BLaER1 treated with 17β-estradiol and CSF1 and Interleukin-3, amounts not matched to agents 10 nM and 100 nM (cell line): Measurements from ENCODE around the gene GMEB1.
A peak's percentile ranks its signal among the peaks of the same experiment; 100 is the strongest.
"Not testable (repeated sequence)": the region's sequence is repeated elsewhere in the genome, so short reads cannot be mapped to it uniquely, and the experiment has no call there.

Experiments
- H3K27ac ChIP-seq, 11 experiments: shearing (Covaris generic); formaldehyde crosslinking; 2 replicates each; pipeline ENCODE4 v1.8.1; 2022
- H3K27me3 ChIP-seq, 11 experiments: shearing (Covaris generic); formaldehyde crosslinking; 2 replicates each; pipeline ENCODE4 v1.8.1; 2022
- H3K36me3 ChIP-seq, 11 experiments: shearing (Covaris generic); formaldehyde crosslinking; 2 replicates each; pipeline ENCODE4 v1.8.1; 2022
- H3K4me1 ChIP-seq, 10 experiments: shearing (Covaris generic); formaldehyde crosslinking; 2 replicates each; pipeline ENCODE4 v1.8.1; 2022
- H3K4me2 ChIP-seq, 11 experiments: shearing (Covaris generic); formaldehyde crosslinking; 2 replicates each; pipeline ENCODE4 v1.8.1; 2022
- H3K4me3 ChIP-seq, 10 experiments: shearing (Covaris generic); formaldehyde crosslinking; 2 replicates each; pipeline ENCODE4 v1.8.1; 2022
- H3K9ac ChIP-seq, 11 experiments: shearing (Covaris generic); formaldehyde crosslinking; 2 replicates each; pipeline ENCODE4 v1.8.1; 2022
- H3K9me3 ChIP-seq, 11 experiments: shearing (Covaris generic); formaldehyde crosslinking; replicated peaks in 1 of 11; 2 replicates each; pipeline ENCODE4 v1.8.1; 2022
- H4K20me1 ChIP-seq, 11 experiments: shearing (Covaris generic); formaldehyde crosslinking; 2 replicates each; pipeline ENCODE4 v1.8.1; 2022
- Cebpa-rat ChIP-seq, 11 experiments: shearing (Covaris generic); IDR thresholded peaks; 2 replicates each; pipeline ENCODE4 v1.8.1; 2022

Gene GMEB1

DNA sequence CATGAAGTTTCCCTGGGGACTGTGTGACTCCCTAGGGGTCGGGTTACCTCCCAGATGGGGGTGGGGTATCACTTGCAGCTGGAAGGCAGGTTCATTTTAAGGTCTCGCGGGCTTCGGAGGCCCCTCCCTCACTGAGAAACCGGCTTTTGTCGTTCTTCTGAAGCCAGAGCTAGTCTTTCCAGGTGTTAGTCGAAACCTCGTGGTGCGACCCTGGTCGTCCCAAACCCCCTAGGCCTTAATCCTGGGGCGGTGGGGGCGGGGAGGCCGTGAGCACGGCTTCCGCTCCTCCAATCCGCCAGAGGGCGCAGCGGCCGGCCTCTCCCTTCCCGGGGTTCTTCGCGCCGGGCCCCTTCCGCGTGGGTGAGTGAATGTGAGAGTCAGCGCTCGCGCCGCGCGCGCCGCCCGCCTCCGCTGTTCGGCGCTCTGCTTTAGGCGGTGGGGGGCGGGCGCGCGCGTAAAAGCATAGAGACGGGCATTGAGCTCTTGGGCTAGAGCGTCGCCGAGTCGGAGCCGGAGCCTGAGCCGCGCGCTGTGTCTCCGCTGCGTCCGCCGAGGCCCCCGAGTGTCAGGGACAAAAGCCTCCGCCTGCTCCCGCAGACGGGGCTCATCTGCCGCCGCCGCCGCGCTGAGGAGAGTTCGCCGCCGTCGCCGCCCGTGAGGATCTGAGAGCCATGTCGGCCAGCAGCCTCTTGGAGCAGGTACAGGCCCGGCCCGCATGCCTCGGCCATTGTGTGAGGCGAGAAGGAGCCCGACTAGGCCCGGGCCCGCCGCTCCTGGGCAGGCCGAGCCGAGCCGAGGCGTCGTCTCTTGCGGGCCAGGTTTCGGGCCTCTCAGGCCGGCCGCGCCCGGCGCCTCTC, 68.1 kb downstream of the GMEB1 start, which contains the start of gene YTHDF2:
Gene YTHDF2 (plus strand): TSS at position 491 of the 857 bp plus-strand sequence. CDS start 181 bp downstream, at position 672.
- TF ChIP-seq Cebpa-rat (IDR thresholded peaks at IDR 0.05): no peak
- Histone ChIP-seq H3K4me1 (peaks cover 29 to 45% (median 40%) of the 10 kb centered on the region in 10 experiments), H3K9me3 (peaks cover 0 to 7% (median 0%) of the 10 kb centered on the region in 11 experiments; a peak in 4 of 22 replicates), H3K27me3 (no peaks in the 10 kb centered on the region), H4K20me1 (peaks cover 40 to 46% (median 41%) of the 10 kb centered on the region in 11 experiments), H3K9ac (peak within 1 kb of the TSS; percentile 97 to 100 (median 99)), H3K36me3 (peaks cover 35 to 40% (median 37%) of the 10 kb centered on the region in 11 experiments), H3K4me3 (peak within 1 kb of the TSS; percentile 76 to 100 (median 95)), H3K27ac (peak within 1 kb of the TSS; percentile 96 to 100 (median 99)), H3K4me2 (peak within 1 kb of the TSS; percentile 82 to 96 (median 90))

DNA sequence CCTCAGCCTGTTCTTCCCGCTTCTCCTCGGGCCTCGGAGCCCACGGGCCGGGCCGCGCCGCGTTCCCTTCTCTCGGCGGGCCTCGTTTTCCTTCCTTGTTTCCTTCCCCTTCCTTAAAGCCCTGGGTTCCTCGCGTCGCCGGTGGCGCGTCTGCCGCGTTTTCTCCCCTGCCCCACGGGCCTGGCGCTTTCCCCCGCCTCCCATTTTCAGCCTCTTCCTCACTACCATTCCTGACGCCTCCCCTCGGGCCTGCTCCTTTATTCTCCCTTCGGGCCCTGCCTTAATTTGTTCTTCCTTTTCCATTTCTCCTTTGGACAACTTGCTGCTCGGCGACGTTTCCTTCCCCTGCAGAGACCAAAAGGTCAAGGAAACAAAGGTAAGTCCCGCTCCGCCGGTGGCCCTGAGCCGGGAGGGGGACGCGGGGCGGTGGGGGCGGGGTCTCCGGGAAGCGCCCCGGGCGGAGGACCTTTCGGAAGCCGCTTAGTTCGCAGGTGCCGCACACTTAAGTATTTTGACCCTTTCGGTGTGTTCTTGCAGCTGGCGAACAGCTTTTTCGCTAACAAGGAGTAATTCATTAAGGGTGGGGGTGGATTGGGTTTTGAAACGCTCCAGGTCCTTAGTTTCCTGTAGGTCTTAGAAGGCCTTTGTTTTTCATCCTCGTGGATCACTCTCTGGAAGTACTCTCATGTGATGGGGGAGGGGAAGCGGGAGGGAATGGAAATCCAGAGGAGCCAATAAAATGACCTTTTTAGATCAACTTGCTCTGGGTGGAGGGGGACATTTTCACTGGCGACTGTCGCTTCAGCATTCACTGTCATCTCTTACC, 68.9 kb downstream of the GMEB1 start:
- H3K27ac ChIP-seq: peak overlapping the region; percentile 96 to 100 (median 99)
- peaks cover 43 to 48% (median 45%) of the 10 kb centered on the region in 11 experiments for H3K36me3 ChIP-seq
- H3K4me1 ChIP-seq: peaks cover 29 to 51% (median 41%) of the 10 kb centered on the region in 10 experiments
- peak overlapping the region; percentile 82 to 96 (median 90) for H3K4me2 ChIP-seq
- peaks cover 48 to 55% (median 49%) of the 10 kb centered on the region in 11 experiments for H4K20me1 ChIP-seq
- no peak for TF ChIP-seq Cebpa-rat (IDR thresholded peaks at IDR 0.05)
- H3K9me3 ChIP-seq: peaks cover 0 to 7% (median 0%) of the 10 kb centered on the region in 11 experiments; a peak in 4 of 22 replicates
- H3K27me3 ChIP-seq: no peaks in the 10 kb centered on the region
- H3K4me3 ChIP-seq: peak overlapping the region; percentile 76 to 100 (median 95)
- peak overlapping the region; percentile 97 to 100 (median 99) for H3K9ac ChIP-seq

DNA sequence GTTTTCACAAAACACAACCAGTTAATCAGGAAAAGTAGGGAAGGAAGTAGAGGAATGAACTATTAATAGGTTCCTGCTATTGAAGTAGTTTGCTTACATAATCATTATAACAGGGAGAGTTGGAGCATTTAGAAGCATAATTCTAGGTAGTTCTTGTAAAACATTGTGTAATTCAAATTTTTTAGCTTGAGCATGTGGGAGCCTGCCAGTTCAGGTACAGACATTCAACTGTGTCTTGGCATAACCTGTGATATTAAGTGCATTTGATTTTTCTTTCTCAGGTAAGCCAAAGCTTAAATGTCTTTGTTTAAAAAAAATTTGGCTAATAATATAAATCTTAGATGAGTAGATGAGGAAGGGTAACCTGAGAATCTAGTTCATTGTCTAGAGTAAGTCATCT, 71.5 kb downstream of the GMEB1 start:
- TF ChIP-seq Cebpa-rat (IDR thresholded peaks at IDR 0.05): no peak
- Histone ChIP-seq H3K27me3 (no peaks in the 10 kb centered on the region), H3K36me3 (peaks cover 69 to 74% (median 71%) of the 10 kb centered on the region in 11 experiments), H4K20me1 (peaks cover 74 to 81% (median 75%) of the 10 kb centered on the region in 11 experiments), H3K4me3 (peak overlapping the region in 4 of 10 experiments; percentile 2 to 95 (median 34); a peak in 6 of 20 replicates), H3K4me2 (peak overlapping the region; percentile 82 to 96 (median 90); a peak in 17 of 22 replicates), H3K9me3 (no peaks in the 10 kb centered on the region), H3K27ac (no peak overlapping the region), H3K9ac (peak overlapping the region in 6 of 11 experiments; percentile 33 to 99 (median 98); a peak in 4 of 22 replicates), H3K4me1 (peaks cover 43 to 77% (median 61%) of the 10 kb centered on the region in 10 experiments)

DNA sequence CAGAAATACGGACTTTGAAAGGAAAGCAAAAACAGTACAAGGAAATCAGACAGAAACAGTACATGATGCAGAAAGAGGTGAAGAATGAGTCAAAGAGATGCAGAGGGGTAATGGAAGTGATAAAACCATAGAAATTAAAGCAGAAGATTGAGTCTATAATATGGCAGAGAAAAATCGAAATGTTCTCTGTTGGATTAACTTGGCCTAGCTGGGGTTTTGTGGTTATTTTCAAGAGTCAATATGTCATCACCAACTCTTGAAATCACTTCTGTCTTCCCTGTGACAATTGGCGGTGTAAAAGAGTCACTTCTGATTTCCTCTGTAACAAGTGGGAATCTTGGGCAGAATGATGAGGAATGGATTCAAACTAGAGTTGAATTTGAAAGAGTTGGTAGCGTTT, 75.6 kb downstream of the GMEB1 start:
- Histone ChIP-seq H4K20me1 (peaks cover 99 to 100% (median 100%) of the 10 kb centered on the region in 11 experiments), H3K27ac (no peak overlapping the region), H3K4me2 (peak overlapping the region; percentile 10 to 66 (median 33); a peak in 18 of 22 replicates), H3K4me3 (peak overlapping the region in 1 of 10 experiments; percentile 19; a peak in 3 of 20 replicates), H3K27me3 (no peaks in the 10 kb centered on the region), H3K9me3 (0 out of 22 replicates have a peak, but pooled peaks cover 0 to 3% (median 0%) of the 10 kb centered on the region in 11 experiments), H3K36me3 (peaks cover 98 to 100% (median 99%) of the 10 kb centered on the region in 11 experiments), H3K4me1 (peaks cover 48 to 98% (median 71%) of the 10 kb centered on the region in 10 experiments), H3K9ac (no peak overlapping the region; a peak in 1 of 22 replicates)
- TF ChIP-seq Cebpa-rat (IDR thresholded peaks at IDR 0.05): no peak

DNA sequence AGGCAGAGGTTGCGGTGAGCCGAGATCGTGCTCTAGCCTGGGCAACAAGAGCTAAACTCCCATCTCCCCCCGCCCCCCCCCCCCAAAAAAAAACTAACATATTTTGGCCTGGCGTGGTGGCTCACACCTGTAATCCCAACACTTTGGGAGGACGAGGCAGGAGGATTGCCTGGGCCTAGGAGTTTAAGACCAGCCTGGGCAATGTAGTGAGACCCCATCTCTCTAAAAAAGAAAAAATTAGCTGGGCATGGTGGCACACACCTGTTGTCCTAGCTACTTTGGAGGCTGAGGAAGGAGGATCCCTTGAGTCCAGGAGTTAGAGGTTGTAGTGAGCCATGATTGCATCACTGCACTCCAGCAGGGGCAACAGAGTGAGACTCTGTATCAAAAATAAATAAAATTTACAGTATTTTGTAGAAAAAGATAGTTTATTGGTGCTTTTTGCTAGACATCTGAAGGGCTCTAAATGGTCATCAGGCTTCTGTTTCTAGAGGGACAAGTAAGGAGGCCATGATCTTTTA, 77.1 kb downstream of the GMEB1 start:
- Histone ChIP-seq H3K4me2 (peak overlapping the region; percentile 9 to 66 (median 46); a peak in 17 of 22 replicates), H3K4me1 (peaks cover 43 to 98% (median 74%) of the 10 kb centered on the region in 10 experiments; a peak in 19 of 20 replicates), H3K27me3 (no peaks in the 10 kb centered on the region), H3K27ac (no peak overlapping the region), H3K9ac (no peak overlapping the region), H3K4me3 (no peak overlapping the region), H3K9me3 (0 out of 22 replicates have a peak, but pooled peaks cover 0 to 4% (median 0%) of the 10 kb centered on the region in 11 experiments), H3K36me3 (peaks cover 86 to 100% (median 99%) of the 10 kb centered on the region in 11 experiments), H4K20me1 (peaks cover 99 to 100% (median 100%) of the 10 kb centered on the region in 11 experiments)
- TF ChIP-seq Cebpa-rat (IDR thresholded peaks at IDR 0.05): no peak

DNA sequence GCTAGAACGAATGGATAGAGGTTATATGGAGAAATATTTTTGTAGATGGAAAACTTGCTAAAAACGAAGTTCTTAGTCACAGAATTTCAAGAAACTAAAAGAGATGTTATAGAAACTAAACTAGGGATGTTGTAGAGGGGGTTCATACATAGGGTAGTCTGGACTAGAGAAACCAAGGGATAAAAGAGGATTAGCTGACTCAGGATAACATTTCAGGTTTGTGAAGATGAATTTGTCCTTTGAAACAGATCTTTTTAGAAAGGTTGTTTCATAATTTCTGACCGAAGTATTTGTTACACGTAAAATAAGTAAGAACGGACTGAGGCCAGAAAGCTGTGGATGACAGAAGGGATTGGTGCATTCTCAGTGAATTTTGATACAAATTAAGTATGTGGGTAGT, 81.7 kb downstream of the GMEB1 start:
- TF ChIP-seq Cebpa-rat (IDR thresholded peaks at IDR 0.05): no peak
- Histone ChIP-seq H3K27ac (no peak overlapping the region), H3K4me2 (peak overlapping the region in 10 of 11 experiments; percentile 18 to 61 (median 33); a peak in 16 of 22 replicates), H3K27me3 (no peaks in the 10 kb centered on the region), H3K4me1 (peaks cover 44 to 98% (median 69%) of the 10 kb centered on the region in 10 experiments; a peak in 19 of 20 replicates), H3K4me3 (no peak overlapping the region), H3K36me3 (peaks cover 77 to 100% (median 99%) of the 10 kb centered on the region in 11 experiments), H3K9me3 (0 out of 22 replicates have a peak, but pooled peaks cover 0 to 4% (median 0%) of the 10 kb centered on the region in 11 experiments), H3K9ac (no peak overlapping the region), H4K20me1 (peaks cover 99 to 100% (median 100%) of the 10 kb centered on the region in 11 experiments)

DNA sequence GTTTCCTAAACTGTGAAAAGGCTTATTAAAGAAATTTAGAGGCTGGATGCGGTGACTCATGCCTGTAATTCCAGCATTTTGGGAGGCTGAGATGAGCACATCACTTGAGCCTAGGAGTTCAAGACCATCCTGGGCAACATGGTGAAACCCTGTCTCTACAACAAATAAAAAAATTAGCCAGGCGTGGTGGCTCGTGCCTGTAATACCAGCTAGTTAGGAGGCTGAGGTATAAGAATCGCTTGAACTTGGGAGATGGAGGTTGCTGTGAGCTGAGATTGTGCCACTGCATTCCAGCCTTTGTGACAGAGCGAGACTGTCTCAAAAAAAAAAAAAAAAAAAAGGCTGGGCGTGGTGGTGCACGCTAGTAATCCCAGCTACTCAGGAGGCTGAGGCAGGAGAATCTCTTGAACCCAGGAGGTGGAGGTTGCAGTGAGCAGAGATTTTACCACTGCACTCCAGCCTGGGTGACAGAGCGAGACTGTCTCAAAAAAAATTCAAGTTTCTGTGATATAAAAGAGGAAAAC, 82.2 kb downstream of the GMEB1 start:
- not testable (repeated sequence) for H3K9me3 ChIP-seq, H3K27ac ChIP-seq, H3K27me3 ChIP-seq, H3K9ac ChIP-seq, H3K4me3 ChIP-seq
- Histone ChIP-seq H4K20me1 (peaks cover 99 to 100% (median 100%) of the 10 kb centered on the region in 11 experiments), H3K4me1 (peaks cover 44 to 98% (median 67%) of the 10 kb centered on the region in 10 experiments; a peak in 19 of 20 replicates), H3K36me3 (peaks cover 78 to 100% (median 100%) of the 10 kb centered on the region in 11 experiments), H3K4me2 (peak overlapping the region in 9 of 11 experiments; percentile 0 to 61 (median 33); a peak in 14 of 22 replicates)
